Keratinocyte (primary cell): ENCODE data around the gene KRTAP3-1. TPM values are rescaled to one million over a fixed set of nuclear protein-coding genes. Genes with fewer than 3 reads are reported as not detected.

Source experiments
- DNase-seq: peaks from one replicate; pipeline ENCODE4 v3.0.0-alpha.2; 2011; ENCODE audit warnings: low read depth, missing footprints, low spot score
- FAIRE-seq: peaks from 2 replicates; lab custom pipeline; 2011; peaks lifted over from hg19 to GRCh38; lab: Jason Lieb, UNC
- H2AFZ ChIP-seq: 2 replicates; pipeline ENCODE4 v1.6.0; 2012; ENCODE audit warnings: low read length, control low read depth, inconsistent platforms; ENCODE audit not compliant: control insufficient read depth
- H3K27ac ChIP-seq: 2 replicates; pipeline ENCODE4 v1.5.1; 2011; ENCODE audit warnings: low read length; ENCODE audit not compliant: control insufficient read depth, insufficient read depth
- H3K27me3 ChIP-seq: 3 replicates; pipeline ENCODE4 v1.6.0; 2011; ENCODE audit warnings: low read length; ENCODE audit not compliant: control insufficient read depth, insufficient read depth; ENCODE audit errors: extremely low read depth
- H3K36me3 ChIP-seq, 2 experiments: 2 replicates in 1 of 2; 3 replicates in 1 of 2; pipeline ENCODE4 v1.5.1; 2011; ENCODE audit warnings: low read length in 2 of 2, mild to moderate bottlenecking in 1 of 2; ENCODE audit not compliant: control insufficient read depth in 2 of 2, insufficient read depth in 2 of 2; ENCODE audit errors: extremely low read depth in 1 of 2
- H3K4me1 ChIP-seq: 3 replicates; pipeline ENCODE4 v1.5.1; 2011; ENCODE audit warnings: low read length; ENCODE audit not compliant: control insufficient read depth, insufficient read depth; ENCODE audit errors: extremely low read depth
- H3K4me2 ChIP-seq: 3 replicates; pipeline ENCODE4 v1.6.0; 2011; ENCODE audit warnings: low read depth, low read length; ENCODE audit not compliant: control insufficient read depth, insufficient read depth; ENCODE audit errors: extremely low read depth
- H3K4me3 ChIP-seq, 3 experiments: fragments of 200-600 bp in 1 of 3; sonication (generic) in 1 of 3; 2 replicates in 2 of 3; 3 replicates in 1 of 3; pipeline ENCODE4 v1.5.1; 2011 to 2016; ENCODE audit warnings: low read length in 3 of 3, mild to moderate bottlenecking in 3 of 3, control low read depth in 2 of 3, inconsistent platforms in 1 of 3, low read depth in 1 of 3, mixed read lengths in 1 of 3, mixed run types in 1 of 3, moderate library complexity in 1 of 3; ENCODE audit not compliant: control insufficient read depth in 2 of 3, insufficient read depth in 2 of 3; ENCODE audit errors: extremely low read depth in 1 of 3
- H3K79me2 ChIP-seq: 2 replicates; pipeline ENCODE4 v1.6.0; 2012; ENCODE audit warnings: low read length; ENCODE audit not compliant: control insufficient read depth, insufficient read depth
- H3K9ac ChIP-seq: 3 replicates; pipeline ENCODE4 v1.6.0; 2011; ENCODE audit warnings: low read length; ENCODE audit not compliant: control insufficient read depth, insufficient read depth; ENCODE audit errors: extremely low read depth
- H3K9me1 ChIP-seq: 3 replicates; pipeline ENCODE4 v1.6.0; 2011; ENCODE audit warnings: low read length; ENCODE audit not compliant: control insufficient read depth, insufficient read depth; ENCODE audit errors: extremely low read depth
- H3K9me3 ChIP-seq: 2 replicates; pipeline ENCODE4 v1.5.1; 2012; ENCODE audit warnings: low read depth, low read length; ENCODE audit not compliant: control insufficient read depth
- H4K20me1 ChIP-seq: 3 replicates; pipeline ENCODE4 v1.6.0; 2011; ENCODE audit warnings: low read length; ENCODE audit not compliant: control insufficient read depth, insufficient read depth; ENCODE audit errors: extremely low read depth
- EZH2 ChIP-seq: IDR thresholded peaks from one replicate; pipeline ENCODE4 v1.6.1; 2012; ENCODE audit warnings: inconsistent platforms, mild to moderate bottlenecking, low read length, moderate library complexity
- dilution Hi-C: fragments of 300-500 bp; cut with MboI; formaldehyde crosslinking; loops from one replicate; pipeline ENCODE4 v1.7.0; 2020; ENCODE audit warnings: low sequenced_read_pairs; ENCODE audit not compliant: extremely low pct_ligation_motif_present
- polyA plus RNA-seq, 5 experiments: library from polyadenylated mRNA; depleted of rRNA in 3 of 5; stranded (reverse) in 3 of 5; stranded (forward) in 1 of 5; unstranded in 1 of 5; fragments of >200 nt; gene quantifications; 1 replicate in 1 of 5; 2 replicates in 3 of 5; 3 replicates in 1 of 5; pipeline versions ENCODE4 v1.2.1 to v1.2.3, GENCODE V29; 2011 to 2012; ENCODE audit warnings: missing spikeins in 2 of 5, low read depth in 1 of 5, low replicate concordance in 1 of 5
- TF ChIP-seq, protein P1 (sequence below), 3 experiments: IDR thresholded peaks in 1 of 3; conservative IDR thresholded peaks in 1 of 3; optimal IDR thresholded peaks in 1 of 3; 2 replicates in 2 of 3; 3 replicates in 1 of 3; pipeline versions ENCODE3 to v1.5.1; 2011; ENCODE audit warnings: low read length in 3 of 3, mild to moderate bottlenecking in 3 of 3, moderate library complexity in 2 of 3, control low read depth in 1 of 3, inconsistent platforms in 1 of 3; ENCODE audit not compliant: insufficient read depth in 2 of 3; ENCODE audit errors: extremely low read depth in 1 of 3

The KRTAP3-1 gene
- polyA plus RNA-seq, 1 donor (not counting 4 experiments of a cell fraction or from before 2014, with no cell fraction given), result not detected

- Histone ChIP-seq H3K9ac (no peak overlapping the region), H3K9me3 (no peaks in the 10 kb centered on the region), H3K36me3 (no peaks in the 10 kb centered on the region), H3K4me3 (no peak overlapping the region), H3K27ac (no peak overlapping the region), H3K27me3 (no peaks in the 10 kb centered on the region), H3K4me1 (peaks cover 3% of the 10 kb centered on the region), H3K9me1 (no peaks in the 10 kb centered on the region), H2AFZ (peak overlapping the region; percentile 78), H3K79me2 (no peaks in the 10 kb centered on the region), H4K20me1 (no peaks in the 10 kb centered on the region), H3K4me2 (peak overlapping the region; percentile 54)
- dilution Hi-C loops, result no loop called here
- FAIRE-seq (peak; percentile 60), DNase-seq (no peak)
- TF ChIP-seq EZH2, result no peak
- TF ChIP-seq, protein P1, sequence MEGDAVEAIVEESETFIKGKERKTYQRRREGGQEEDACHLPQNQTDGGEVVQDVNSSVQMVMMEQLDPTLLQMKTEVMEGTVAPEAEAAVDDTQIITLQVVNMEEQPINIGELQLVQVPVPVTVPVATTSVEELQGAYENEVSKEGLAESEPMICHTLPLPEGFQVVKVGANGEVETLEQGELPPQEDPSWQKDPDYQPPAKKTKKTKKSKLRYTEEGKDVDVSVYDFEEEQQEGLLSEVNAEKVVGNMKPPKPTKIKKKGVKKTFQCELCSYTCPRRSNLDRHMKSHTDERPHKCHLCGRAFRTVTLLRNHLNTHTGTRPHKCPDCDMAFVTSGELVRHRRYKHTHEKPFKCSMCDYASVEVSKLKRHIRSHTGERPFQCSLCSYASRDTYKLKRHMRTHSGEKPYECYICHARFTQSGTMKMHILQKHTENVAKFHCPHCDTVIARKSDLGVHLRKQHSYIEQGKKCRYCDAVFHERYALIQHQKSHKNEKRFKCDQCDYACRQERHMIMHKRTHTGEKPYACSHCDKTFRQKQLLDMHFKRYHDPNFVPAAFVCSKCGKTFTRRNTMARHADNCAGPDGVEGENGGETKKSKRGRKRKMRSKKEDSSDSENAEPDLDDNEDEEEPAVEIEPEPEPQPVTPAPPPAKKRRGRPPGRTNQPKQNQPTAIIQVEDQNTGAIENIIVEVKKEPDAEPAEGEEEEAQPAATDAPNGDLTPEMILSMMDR (optimal IDR thresholded peaks at IDR 0.05 in 1 of 3, IDR thresholded peaks at IDR 0.05 in 1 of 3, conservative IDR thresholded peaks at IDR 0.05 in 1 of 3; ENCODE audit: extremely low read depth in 1 of 3, insufficient read depth in 2 of 3, low read length in 3 of 3), result peak in 1 of 3 experiments; percentile 29
These were observed 22.0 kb downstream of the KRTAP3-1 start for GRCh38 chr17:40986920-40987319.

- dilution Hi-C loops, result no loop called here
These were observed 24.7 kb downstream of the KRTAP3-1 start, which contains the start of gene KRT40 for GRCh38 chr17:40984226-40984625. Gene KRT40, minus strand, starts transcription at chr17:40984326. Its CDS starts 53 bp downstream, at chr17:40984273.

More at GRCh38 chr17:40984226-40984625, 24.7 kb downstream of the KRTAP3-1 start, which contains the start of gene KRT40:
- no peak within 1 kb of the TSS for H3K4me2 ChIP-seq
- H2AFZ ChIP-seq, result no peak within 1 kb of the TSS
- H3K4me3 ChIP-seq, result no peak within 1 kb of the TSS
- no peak for FAIRE-seq
- peaks cover 3% of the 10 kb centered on the region for H3K4me1 ChIP-seq
- DNase-seq, result no peak
- no peaks in the 10 kb centered on the region for H4K20me1 ChIP-seq
- TF ChIP-seq EZH2, result no peak
- TF ChIP-seq, protein P1 (optimal IDR thresholded peaks at IDR 0.05 in 1 of 3, IDR thresholded peaks at IDR 0.05 in 1 of 3, conservative IDR thresholded peaks at IDR 0.05 in 1 of 3; ENCODE audit: extremely low read depth in 1 of 3, insufficient read depth in 2 of 3, low read length in 3 of 3), result no peak
- no peaks in the 10 kb centered on the region for H3K27me3 ChIP-seq
- H3K9me3 ChIP-seq, result no peaks in the 10 kb centered on the region
- no peak within 1 kb of the TSS for H3K9ac ChIP-seq
- no peaks in the 10 kb centered on the region for H3K36me3 ChIP-seq
- no peaks in the 10 kb centered on the region for H3K79me2 ChIP-seq
- no peaks in the 10 kb centered on the region for H3K9me1 ChIP-seq
- no peak within 1 kb of the TSS for H3K27ac ChIP-seq
